ENCODE measurements around the gene PLEKHM2.

PLEKHM2 gene

GRCh38 chr1:15724949-15725880, 41.1 kb downstream of the PLEKHM2 start:
- no peak for DNase-seq (ENCODE audit: low read depth)

- DNase-seq (ENCODE audit: low read depth) = no peak
Observed at GRCh38 chr1:15726508-15726907, 42.4 kb downstream of the PLEKHM2 start.

DNA sequence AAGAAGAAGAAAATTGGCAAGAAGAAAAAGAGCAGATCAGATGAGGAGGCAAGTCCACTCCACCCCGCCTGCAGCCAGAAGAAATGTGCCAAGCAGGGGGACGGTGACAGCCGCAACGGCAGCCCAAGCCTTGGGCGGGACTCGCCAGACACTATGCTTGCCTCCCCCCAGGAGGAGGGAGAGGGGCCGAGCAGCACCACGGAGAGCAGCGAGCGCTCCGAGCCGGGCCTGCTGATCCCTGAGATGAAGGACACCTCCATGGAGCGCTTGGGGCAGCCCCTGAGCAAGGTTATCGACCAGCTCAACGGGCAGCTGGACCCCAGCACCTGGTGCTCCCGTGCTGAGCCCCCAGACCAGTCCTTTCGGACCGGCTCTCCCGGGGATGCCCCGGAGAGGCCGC, 42.9 kb downstream of the PLEKHM2 start:
- DNase-seq (ENCODE audit: low read depth) = no peak

- no peak for DNase-seq (ENCODE audit: low read depth)
Observed at GRCh38 chr1:15727424-15727823, 43.3 kb downstream of the PLEKHM2 start.

GRCh38 chr1:15727866-15728534, 43.9 kb downstream of the PLEKHM2 start:
- no peak for DNase-seq (ENCODE audit: low read depth)

DNA sequence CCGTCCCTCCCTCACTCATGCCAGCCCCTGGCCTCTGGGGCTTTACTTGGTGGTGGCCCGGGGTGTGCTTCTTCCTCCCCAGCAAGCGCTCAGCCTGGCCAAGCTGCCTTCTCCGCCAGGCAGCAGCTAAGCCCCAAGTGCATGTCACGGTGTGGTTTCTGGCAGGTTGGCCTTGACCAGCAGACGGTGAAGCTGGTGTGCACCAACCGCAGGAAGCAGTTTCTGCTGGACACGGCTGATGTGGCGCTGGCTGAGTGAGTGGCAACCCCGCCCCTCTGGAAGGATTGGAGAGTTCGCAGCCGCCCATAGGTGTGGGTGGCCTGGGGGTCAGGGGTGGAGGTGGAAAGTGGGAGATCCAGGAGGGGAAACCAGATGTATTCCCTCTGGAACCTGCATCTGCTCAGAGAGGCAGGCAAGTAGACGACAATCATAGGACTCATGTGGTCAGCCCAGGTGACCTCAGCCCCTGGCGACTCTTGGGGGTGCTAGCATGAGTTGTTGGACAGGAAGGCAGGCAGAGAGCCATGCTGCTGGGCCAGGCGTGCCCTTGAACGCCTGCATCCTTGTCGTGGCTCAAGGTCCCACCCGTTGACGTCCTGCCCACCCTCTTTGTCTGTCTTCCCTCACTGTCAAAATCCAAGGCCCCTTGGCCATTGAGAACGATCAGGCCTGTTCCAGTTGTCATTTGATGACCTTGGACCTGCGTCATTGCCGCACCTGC, 45.0 kb downstream of the PLEKHM2 start:
- DNase-seq (ENCODE audit: low read depth) = no peak

DNA sequence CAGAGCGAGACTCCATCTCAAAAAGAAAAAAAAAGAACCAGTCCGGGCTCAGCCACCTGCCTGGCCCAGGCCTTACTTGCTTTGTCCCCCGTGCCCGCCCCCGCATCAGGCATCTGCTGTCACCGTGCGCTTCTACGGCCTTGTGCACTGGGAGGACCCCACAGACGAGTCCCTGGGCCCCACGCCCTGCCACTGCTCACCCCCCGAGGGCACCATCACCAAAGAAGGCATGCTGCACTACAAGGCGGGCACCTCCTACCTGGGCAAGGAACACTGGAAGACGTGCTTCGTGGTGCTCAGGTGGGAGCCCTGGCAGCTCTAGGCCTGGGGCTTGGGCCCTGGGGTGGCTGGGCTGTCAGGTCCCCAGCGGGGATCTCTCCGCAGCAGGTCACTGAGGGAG, 46.3 kb downstream of the PLEKHM2 start:
- DNase-seq (ENCODE audit: low read depth) = no peak

DNA sequence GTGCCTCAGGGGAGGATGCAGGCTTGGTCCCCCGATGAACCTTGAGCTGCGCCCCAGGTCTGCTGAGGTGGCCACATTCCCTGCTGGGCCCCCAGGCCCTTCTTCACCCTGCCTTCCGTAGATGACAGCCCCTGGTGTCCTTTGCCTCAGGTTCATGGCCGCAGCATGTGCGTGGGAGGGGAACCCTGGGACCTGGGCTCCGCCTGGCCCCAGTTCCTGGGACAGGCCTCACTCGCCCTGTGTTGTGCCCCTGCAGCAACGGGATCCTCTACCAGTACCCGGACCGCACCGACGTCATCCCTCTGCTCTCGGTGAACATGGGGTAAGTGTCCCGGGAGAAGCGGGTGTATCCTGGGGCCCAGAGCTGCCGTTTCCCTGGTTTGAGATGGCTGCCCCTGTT, 46.8 kb downstream of the PLEKHM2 start:
- no peak for DNase-seq (ENCODE audit: low read depth)

DNA sequence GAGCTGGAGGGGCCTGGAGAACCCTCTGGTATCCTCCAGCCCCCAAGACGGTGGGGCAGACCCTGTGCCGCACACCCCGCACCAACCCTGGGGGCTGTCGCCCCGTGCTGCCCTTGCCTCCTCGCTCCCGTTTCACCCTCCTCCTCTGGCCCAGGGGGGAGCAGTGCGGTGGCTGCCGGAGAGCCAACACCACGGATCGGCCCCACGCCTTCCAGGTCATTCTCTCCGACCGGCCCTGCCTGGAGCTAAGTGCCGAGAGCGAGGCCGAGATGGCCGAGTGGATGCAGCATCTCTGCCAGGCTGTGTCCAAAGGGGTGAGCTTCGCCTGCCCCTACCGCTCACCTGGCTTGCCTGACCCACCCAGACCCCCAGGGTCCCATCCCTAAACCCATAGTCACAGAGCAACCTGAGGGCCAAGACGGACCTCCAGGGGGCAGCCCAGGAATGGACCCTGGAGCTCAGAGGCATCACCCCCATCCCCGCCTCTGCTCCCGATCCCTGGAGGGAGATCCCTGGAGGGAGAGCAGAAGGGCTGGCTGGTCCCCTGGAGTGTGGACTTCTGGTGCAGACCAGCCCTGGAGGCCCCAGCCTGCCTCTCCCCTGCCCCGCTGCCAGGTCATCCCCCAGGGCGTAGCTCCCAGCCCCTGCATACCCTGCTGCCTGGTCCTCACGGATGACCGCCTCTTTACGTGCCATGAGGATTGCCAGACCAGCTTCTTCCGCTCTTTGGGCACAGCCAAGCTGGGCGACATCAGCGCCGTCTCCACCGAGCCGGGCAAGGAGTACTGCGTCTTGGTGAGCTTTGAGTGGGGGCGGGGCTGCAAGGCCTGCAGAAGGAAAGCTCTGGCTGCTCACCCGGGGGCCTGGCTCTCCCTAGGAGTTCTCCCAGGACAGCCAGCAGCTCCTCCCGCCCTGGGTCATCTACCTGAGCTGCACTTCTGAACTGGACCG, 47.9 kb downstream of the PLEKHM2 start:
- DNase-seq (ENCODE audit: low read depth) = no peak

DNA sequence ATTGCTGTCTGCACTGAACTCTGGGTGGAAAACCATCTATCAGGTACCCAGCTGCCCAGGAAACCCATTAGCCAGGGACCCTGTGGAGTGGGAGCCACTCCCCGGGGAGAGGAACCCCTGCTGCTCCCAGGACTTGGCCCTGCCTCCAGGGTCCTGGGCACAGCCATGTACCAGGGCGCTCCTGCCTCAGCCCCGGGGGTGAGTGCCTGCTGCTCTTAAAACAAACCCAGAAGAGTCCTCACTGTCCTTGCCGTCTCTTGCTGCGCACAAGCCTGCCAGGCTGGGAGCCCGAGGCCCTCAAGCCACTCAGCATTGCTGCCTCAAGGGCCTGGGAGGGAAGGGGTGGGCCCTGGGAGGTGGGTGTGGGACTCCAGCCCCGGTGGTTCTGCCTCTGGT, 48.6 kb downstream of the PLEKHM2 start:
- DNase-seq (ENCODE audit: low read depth) = no peak

DNA sequence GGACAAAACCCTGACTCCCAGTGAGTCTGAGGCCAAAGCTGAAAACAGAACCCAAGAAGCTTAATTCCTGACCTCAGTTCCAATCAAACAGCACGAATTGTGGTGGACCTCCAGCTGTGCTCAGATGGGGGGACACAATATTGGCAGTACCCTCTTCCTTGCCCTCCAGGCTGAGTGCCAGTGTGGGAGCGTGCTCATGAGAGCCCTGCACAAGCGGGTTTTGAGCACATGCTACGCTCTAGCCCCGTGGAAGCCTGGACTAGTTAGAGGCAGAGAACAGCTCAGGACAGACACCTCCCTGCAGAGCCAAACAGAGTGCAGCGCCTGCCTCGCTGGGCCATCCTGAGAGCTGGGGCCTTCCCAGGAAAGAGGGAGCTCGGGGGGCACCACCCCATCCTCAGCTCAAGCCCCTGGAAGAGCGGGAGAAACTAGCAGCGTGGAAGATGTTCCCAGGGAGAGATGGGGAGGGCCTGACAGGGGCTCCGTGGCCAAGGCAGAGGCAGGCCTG, 49.2 kb downstream of the PLEKHM2 start:
- DNase-seq (ENCODE audit: low read depth) = no peak

GRCh38 chr1:15733726-15734226, 49.7 kb downstream of the PLEKHM2 start:
- no peak for DNase-seq (ENCODE audit: low read depth)

GRCh38 chr1:15734296-15734695, 50.2 kb downstream of the PLEKHM2 start:
- no peak for DNase-seq (ENCODE audit: low read depth)

DNA sequence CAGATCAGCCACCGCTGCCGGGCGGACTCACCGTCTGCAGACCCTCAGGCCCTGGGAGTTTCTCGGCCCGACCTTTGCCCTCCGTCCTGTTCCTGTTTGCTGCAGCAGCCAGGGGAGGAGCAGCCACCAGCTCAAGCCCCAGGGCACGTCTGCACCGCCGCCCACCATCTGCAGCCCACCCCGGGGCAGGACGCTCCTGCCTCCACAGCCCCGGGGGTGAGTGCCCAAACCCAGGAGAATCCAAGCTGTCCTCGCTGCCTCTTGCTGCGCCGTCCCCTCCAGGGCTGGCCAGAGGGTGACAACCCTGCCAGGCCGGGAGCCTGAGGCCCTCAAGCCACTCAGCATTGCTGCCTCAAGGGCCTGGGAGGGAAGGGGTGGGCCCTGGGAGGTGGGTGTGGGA, 50.8 kb downstream of the PLEKHM2 start:
- DNase-seq (ENCODE audit: low read depth) = no peak

GRCh38 chr1:15735304-15736037, 51.4 kb downstream of the PLEKHM2 start:
- DNase-seq (ENCODE audit: low read depth) = no peak

DNA sequence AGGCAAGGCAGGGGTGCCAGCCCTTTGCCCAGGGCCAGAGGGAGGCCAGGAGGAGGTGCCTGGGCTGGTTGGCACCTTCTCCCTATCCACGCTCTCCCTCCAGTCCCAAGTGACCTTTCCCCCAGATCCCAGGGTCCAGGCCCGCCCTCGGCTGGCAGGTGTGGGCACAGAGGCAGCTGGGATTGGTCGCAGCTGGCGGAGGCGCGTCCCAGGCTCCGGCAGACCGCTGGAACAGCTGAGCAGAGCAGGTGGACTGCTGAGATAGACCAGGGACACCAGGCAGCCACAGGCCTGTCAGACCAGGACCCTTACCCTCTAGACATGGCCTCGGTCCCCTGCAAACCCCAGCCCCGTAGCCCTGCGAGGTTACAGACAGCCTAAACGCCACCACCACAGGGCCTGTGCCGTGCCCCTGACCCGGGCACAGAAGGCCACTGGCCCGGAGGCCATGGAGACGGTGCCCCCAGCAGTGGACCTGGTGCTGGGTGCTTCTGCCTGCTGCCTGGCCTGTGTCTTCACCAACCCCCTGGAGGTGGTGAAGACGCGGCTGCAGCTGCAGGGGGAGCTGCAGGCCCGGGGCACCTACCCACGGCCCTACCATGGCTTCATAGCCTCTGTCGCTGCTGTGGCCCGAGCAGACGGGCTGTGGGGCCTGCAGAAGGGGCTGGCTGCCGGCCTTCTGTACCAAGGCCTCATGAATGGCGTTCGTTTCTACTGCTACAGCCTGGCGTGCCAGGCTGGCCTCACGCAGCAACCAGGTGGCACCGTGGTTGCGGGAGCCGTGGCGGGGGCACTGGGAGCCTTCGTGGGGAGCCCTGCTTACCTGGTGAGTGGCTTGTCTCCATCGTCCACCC, 52.1 kb downstream of the PLEKHM2 start, which contains the start of gene SLC25A34:
SLC25A34 (plus strand) TSS at position 221 of the 854 bp plus-strand sequence; CDS start at position 449, 228 bp downstream.
- DNase-seq (ENCODE audit: low read depth) = no peak

GRCh38 chr1:15736892-15737261, 52.8 kb downstream of the PLEKHM2 start:
- DNase-seq (ENCODE audit: low read depth) = no peak

DNA sequence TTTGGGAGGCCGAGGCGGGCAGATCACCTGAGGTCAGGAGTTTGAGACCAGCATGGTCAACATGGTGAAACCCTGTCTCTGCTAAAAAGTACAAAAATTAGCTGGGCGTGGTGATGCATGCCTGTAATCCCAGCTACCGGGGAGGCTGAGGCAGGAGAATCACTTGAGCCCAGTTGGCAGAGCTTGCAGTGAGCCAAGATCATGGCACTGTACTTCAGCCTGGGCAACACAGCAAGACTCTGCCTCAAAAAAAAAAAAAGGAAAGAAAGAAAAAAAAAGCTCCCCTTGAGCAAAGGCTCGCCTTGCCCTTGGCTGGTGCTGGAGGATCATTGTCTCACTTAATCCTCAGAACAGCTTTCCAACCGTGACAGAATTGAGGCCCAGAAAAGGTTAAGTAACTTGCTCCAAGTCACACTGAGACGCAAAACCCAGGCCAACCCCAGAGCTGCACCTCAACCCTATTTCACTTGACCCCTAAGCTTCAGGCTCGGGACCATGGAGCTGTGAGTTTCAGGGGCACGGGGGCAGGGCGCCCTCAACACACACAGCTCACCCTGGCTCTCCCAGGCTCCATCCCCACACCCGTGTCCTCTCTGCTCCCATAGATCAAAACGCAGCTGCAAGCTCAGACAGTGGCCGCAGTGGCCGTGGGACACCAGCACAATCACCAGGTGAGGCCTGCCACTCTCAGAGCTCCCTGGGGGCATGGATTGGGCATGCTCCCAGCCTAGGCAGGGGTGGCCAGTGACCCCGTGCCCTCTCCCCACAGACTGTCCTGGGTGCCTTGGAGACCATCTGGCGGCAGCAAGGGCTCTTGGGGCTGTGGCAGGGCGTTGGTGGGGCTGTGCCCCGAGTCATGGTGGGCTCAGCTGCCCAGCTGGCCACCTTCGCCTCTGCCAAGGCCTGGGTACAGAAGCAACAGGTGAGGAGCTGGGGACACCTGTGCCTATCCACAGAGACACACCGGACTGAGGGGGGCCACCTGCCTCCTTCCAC, 53.5 kb downstream of the PLEKHM2 start:
- DNase-seq (ENCODE audit: low read depth) = no peak
